Stimulated activated naive CD8-positive, alpha-beta T cell treated with anti-CD3 and anti-CD28 coated beads, Interleukin-15, amount 100 ng/mL, for 72 hours (primary cell): ENCODE results near the gene ANKRD42.

Experiments
- ATAC-seq: fragments of 150-1000 bp; cut with Tn5 transposase; 2 replicates; pipeline ENCODE4 v1.10.0; 2021; ENCODE audit warnings: mild to moderate bottlenecking, moderate library complexity
- DNase-seq, 2 donors: peaks; one replicate each; pipeline ENCODE4 v3.0.0; 2021 to 2022
- H3K27ac Mint-ChIP-seq, 2 donors: one replicate each; pipeline ENCODE4 v1.8.0; 2022; ENCODE audit warnings: mild to moderate bottlenecking in 2 of 2, mixed read lengths in 2 of 2, moderate library complexity in 2 of 2
- H3K27me3 Mint-ChIP-seq: one replicate; pipeline ENCODE4 v1.8.0; 2022; ENCODE audit warnings: mixed read lengths
- H3K4me1 Mint-ChIP-seq: one replicate; pipeline ENCODE4 v1.8.0; 2022; ENCODE audit warnings: mild to moderate bottlenecking, mixed read lengths
- H3K4me3 Mint-ChIP-seq, 2 donors: one replicate each; pipeline ENCODE4 v1.8.0; 2022; ENCODE audit warnings: mild to moderate bottlenecking in 2 of 2, mixed read lengths in 2 of 2, moderate library complexity in 1 of 2
- H3K9me3 Mint-ChIP-seq, 2 donors: one replicate each; pipeline ENCODE4 v1.8.0; 2022; ENCODE audit warnings: mixed read lengths in 2 of 2

The ANKRD42 gene

DNA sequence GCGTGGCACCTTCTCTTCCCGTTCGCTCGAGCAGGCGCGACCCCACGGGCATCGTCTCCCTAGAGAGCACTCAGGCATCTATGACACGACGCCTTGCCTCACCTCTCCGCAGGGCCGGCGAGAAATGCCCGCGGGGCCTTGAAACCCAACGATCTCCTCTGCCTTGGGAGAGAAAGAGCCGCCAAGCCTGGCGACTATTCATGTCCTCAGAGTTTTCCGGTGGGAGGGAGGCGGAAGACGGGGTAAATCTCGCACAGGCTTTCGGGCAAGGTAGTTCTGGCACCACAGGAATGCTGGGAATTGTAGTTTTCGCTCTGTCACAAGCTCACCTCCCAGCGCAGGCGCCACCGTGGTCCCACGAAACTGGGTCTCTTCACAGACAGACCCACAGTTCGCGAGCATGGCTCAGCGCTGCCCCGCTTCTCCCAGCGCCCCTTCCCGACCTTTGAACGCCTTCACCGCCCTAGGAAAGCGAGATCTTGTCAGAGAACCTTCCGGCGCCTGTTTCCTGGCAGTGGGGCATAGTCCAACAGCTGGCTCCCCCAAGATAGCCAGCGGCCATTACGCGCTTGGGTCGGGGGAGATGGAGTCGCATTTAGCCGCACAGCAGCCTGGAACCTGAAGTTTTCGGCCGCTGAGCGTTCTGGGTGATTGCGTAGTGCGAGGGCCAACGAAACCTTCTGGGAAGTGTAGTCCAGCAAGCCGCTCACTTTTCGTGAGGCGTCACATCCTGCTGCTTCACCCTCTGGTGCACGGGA, 92.4 kb downstream of the ANKRD42 start, which contains the start of gene CCDC90B:
Gene CCDC90B (minus strand): TSS at position 597 of the 758 bp plus-strand sequence. CDS start 395 bp downstream, at position 202.
- DNase-seq (peak; percentile 91 to 95), ATAC-seq (peak; percentile 95)
- no peaks in the 10 kb centered on the region for H3K27me3 Mint-ChIP-seq
- H3K4me1 Mint-ChIP-seq: peaks cover 26% of the 10 kb centered on the region
- peak within 1 kb of the TSS; percentile 86 to 97 for H3K4me3 Mint-ChIP-seq
- H3K27ac Mint-ChIP-seq: peak within 1 kb of the TSS; percentile 98 to 100
- H3K9me3 Mint-ChIP-seq: peaks cover 0 to 3% of the 10 kb centered on the region in 2 donors

DNA sequence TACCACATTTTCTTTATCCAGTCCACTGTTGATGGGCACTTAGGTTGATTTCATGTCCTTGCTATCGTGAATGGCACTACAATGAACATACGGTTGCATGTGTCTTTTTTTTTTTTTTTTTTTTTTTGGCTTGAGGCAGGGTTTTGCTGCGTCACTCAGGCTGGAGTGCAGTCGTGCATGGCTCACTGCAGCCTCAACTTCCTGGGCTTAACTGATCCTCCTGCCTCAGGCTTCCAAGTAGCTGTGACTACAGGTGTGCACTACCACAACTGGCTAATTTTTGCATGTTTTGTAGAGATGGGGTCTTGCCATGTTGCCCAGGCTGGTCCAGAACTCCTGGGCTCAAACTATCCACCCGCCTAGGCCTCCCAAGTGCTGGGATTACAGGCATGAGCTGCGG, 94.1 kb downstream of the ANKRD42 start:
- Mint-ChIP-seq H3K4me3 (no peak overlapping the region), H3K27ac (no peak overlapping the region), H3K9me3 (peaks cover 0 to 3% of the 10 kb centered on the region in 2 donors), H3K4me1 (peaks cover 22% of the 10 kb centered on the region), H3K27me3 (no peaks in the 10 kb centered on the region)
- no peak for ATAC-seq
- DNase-seq: no peak

DNA sequence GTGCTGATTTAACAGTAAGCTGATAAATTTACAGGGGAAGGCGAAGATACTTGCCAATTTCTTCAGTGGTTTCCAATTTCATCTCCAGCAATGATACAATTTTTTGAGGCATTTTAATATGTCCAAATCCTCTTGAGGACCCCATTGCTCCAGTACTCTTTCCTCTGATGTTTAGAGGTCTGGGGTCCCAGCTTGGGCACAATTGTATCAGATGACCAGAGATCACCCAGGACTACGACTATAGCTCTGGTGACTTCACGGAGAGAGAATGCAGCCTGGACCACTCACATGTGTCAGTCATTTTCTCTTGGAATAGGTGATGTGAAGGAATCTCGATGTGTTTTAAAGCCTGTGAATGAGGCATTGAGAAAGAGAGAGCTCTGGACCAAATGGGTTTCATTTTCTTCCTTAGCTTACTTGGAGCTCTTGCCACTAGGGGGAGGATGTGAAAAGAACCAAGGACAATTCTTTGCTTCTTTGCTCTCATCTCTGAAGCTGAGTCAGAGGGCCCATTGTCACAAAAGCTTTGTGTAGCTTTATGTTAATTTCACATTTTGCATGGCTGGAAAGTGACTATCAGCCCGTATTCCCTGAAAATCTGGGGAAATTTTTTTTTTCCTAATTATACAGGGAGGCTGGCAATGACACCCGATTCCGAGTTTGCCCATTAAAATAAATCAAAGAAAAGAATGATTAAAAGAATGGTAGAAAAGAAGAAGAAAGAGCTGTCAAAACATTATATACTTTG, 99.4 kb downstream of the ANKRD42 start:
- DNase-seq (peak; percentile 22 to 26), ATAC-seq (peak; percentile 84)
- H3K4me3 Mint-ChIP-seq: peak overlapping the region; percentile 50 to 68
- no peak overlapping the region for H3K27ac Mint-ChIP-seq
- H3K4me1 Mint-ChIP-seq: peaks cover 6% of the 10 kb centered on the region
- H3K9me3 Mint-ChIP-seq: no peaks in the 10 kb centered on the region
- H3K27me3 Mint-ChIP-seq: no peaks in the 10 kb centered on the region

DNA sequence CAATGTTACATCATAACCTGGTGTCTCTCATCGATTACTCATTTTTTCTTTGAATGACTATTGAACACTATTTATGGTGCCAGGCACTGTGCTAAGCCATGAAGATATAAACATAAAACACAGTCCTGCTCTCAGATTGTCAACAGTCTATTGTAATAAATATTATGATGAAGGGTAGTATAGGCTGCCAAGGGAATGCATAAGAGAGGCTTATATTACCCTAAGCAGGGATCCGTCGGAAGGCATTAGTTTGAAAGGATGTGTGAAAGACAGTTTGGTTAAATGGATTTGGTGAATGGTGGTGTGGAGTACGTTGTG, 99.9 kb downstream of the ANKRD42 start:
- H3K4me1 Mint-ChIP-seq: peaks cover 6% of the 10 kb centered on the region
- no peaks in the 10 kb centered on the region for H3K27me3 Mint-ChIP-seq
- no peaks in the 10 kb centered on the region for H3K9me3 Mint-ChIP-seq
- no peak overlapping the region for H3K27ac Mint-ChIP-seq
- DNase-seq (no peak), ATAC-seq (peak; percentile 49)
- H3K4me3 Mint-ChIP-seq: no peak overlapping the region

DNA sequence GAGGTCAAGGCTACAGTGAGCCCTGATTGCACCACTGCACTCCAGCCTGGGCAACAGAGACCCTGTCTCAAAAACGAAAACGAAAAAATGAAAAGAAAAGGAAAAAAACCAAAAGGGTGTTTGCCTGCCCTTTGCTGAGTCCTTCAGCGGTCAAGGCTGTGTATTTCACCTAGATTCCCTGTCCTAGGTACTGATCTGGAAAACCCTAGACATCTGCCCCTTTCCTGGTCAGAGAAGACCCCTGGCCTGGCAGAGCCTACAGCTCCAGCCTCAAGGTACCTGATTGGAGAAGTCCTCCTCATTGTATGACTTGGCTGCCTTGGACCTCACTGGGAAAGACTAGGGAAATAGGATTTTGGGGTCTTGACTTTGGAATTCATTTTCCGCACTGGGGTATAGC, 100.7 kb downstream of the ANKRD42 start:
- DNase-seq (no peak), ATAC-seq (no peak)
- H3K4me1 Mint-ChIP-seq: peaks cover 6% of the 10 kb centered on the region
- H3K9me3 Mint-ChIP-seq: no peaks in the 10 kb centered on the region
- no peak overlapping the region for H3K27ac Mint-ChIP-seq
- H3K27me3 Mint-ChIP-seq: no peaks in the 10 kb centered on the region
- no peak overlapping the region for H3K4me3 Mint-ChIP-seq
